HG02970 (cell line): ENCODE results near the gene FNBP1.

Experiments used
- ATAC-seq: cut with Tn5 transposase; IDR thresholded peaks from one replicate; pipeline ENCODE4 v1.9.1; 2021; ENCODE audit warnings: mild to moderate bottlenecking, moderate library complexity, moderate number of reproducible peaks; ENCODE audit not compliant: unreplicated experiment, low FRiP score

Gene FNBP1

GRCh38 chr9:129839324-129840023 is 203.5 kb downstream of the FNBP1 start:
- ATAC-seq: no peak

- no peak for ATAC-seq
Measured at GRCh38 chr9:129838707-129839259, 204.2 kb downstream of the FNBP1 start.
